ENCODE data around the gene TUBB2B.
"Not testable (repeated sequence)": the region's sequence is repeated elsewhere in the genome, so short reads cannot be mapped to it uniquely, and the experiment has no call there.

TUBB2B gene

GRCh38 chr6:3258201-3258600 lies 30.7 kb upstream of the TUBB2B start:
- no peak for DNase-seq (ENCODE audit: low read depth, low spot score)

DNA sequence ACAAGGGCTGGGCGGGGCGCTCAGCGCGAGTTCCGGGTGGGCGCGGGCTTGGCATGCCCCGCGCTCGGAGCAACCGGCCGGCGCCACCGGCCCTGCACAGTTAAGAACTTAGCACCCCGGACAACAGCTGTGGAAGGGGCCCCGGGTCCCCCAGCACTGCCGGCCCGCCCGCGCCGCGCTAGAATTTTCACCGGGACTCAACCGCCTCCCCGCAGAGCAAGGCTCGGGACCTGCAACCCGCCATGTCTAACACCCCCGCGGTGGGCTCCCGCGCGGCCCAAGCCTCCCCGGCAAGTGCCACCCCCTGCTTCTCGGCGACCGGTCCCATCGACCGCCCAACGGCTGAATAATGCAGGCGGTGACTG lies 26.1 kb upstream of the TUBB2B start:
- no peak for DNase-seq (ENCODE audit: low read depth, low spot score)

DNA sequence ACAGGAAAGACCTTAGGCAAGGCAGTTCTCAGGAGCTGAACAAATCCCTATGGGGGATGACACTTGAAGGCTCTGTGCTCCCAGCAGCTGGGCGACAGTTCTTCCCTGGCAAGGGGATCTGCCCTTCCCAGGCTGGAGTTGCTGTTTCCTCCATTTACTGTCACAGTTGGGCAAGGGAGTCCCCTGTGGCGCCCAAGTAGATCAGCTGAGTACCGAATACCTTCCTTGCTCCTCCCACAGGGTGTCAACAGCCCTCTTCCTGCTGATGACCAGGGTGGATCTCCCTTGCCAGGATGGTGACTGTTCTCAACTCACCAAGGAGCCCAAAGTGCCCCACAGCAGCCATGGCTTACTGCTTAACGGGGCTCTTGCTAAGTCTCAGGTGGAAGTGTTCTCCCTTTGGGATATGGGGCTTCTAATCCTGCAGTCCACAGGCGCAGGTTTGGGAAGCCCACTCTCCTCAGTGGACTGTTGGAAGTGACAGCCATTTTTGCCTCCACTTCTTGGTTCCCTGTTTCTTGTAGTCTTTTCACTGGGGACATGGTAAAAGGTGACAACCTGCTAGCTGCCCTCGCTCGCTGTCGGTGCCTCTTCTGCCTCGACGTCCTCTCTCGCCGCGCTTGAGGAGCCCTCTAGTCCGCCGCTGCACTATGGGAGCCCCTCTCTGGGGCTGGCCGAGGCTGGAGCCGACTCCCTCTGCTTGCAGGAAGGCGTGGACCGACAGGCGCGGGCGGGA lies 25.6 kb upstream of the TUBB2B start:
- DNase-seq (ENCODE audit: low read depth, low spot score) = no peak

GRCh38 chr6:3252369-3252768 lies 24.9 kb upstream of the TUBB2B start:
- no peak for DNase-seq (ENCODE audit: low read depth, low spot score)

- no peak for DNase-seq (ENCODE audit: low read depth, low spot score)
Observed at GRCh38 chr6:3251462-3252314, 24.2 kb upstream of the TUBB2B start.

- DNase-seq (ENCODE audit: low read depth, low spot score) = no peak
Observed at GRCh38 chr6:3250231-3250675, 22.8 kb upstream of the TUBB2B start.

DNA sequence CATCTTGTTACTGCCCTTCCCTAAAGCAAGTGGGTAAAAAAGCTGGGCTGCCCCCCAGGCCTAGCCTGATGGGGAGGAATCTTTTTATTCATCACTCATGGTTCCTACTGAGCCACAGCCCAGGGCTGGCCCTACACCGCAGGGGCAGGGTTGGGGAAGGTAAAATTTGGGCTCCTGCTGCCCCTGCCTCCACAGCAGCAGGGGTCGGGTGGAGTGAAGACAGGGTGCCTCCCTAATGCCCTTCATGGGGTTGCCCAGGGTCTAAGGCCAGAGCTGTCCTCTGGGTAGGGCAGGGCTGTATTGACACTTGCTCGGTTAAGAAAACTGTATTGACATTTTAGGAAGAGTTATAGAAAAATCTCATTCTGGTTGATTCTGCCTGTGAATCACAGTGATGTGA lies 22.4 kb upstream of the TUBB2B start:
- no peak for DNase-seq (ENCODE audit: low read depth, low spot score)

DNA sequence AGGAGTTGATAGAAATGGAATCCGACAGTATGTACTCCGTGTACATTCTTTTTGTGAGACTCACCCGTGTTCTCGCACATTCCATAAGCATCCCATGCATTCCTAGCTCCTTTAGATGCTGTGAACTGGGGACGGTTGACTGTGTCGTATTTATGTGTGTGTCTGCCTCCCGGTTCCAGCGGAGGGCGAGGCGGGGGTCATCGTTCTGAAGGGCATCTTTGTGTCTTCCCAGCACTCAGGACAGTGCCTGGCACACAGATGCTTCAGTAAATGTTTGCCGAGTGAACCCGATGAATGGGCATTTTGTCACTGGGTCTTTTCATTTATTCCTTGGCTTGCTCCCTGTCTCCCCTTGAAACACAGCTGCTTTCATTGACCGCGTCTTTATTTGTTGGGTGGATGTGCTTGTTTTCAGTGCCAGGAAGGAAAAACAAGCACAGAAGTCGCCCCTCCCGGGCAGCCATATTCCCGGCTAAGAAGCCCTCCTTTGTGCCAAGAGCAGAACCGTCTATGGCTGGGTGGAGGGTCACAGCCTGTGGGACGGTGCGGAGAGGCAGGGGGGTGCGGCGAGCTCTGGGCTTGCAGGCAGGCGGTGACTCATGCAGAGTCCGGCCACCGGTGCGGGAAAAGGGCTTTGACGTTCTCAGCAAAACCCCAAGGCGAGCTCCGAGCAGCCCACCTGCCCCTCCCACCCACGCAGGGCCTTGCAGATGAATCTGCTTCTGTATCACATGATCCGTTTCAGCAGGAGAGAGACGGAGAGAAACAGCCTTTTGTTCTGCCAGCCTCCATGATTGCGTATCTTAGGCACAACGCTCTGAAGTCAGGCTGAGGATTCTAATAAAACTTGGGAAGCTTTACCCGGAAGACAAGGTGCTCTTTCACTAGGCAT lies 20.0 kb upstream of the TUBB2B start:
- DNase-seq (ENCODE audit: low read depth, low spot score) = no peak

- no peak for DNase-seq (ENCODE audit: low read depth, low spot score)
Observed at GRCh38 chr6:3245216-3245615, 17.8 kb upstream of the TUBB2B start.

DNA sequence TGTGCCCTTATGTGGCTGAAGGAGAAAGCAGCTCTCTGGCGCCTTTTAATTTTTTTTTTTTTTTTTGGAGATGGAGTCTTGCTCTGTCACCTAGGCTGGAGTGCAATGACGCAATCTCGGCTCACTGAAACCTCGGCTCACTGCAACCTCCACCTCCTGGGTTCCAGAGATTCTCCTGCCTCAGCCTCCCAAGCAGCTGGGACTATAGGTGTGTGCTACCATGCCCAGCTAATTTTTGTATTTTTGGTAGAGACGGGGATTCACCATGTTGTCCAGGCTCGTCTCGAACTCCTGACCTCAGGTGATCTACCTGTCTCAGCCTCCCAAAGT lies 17.3 kb upstream of the TUBB2B start:
- not testable (repeated sequence) for DNase-seq (ENCODE audit: low read depth, low spot score)

DNA sequence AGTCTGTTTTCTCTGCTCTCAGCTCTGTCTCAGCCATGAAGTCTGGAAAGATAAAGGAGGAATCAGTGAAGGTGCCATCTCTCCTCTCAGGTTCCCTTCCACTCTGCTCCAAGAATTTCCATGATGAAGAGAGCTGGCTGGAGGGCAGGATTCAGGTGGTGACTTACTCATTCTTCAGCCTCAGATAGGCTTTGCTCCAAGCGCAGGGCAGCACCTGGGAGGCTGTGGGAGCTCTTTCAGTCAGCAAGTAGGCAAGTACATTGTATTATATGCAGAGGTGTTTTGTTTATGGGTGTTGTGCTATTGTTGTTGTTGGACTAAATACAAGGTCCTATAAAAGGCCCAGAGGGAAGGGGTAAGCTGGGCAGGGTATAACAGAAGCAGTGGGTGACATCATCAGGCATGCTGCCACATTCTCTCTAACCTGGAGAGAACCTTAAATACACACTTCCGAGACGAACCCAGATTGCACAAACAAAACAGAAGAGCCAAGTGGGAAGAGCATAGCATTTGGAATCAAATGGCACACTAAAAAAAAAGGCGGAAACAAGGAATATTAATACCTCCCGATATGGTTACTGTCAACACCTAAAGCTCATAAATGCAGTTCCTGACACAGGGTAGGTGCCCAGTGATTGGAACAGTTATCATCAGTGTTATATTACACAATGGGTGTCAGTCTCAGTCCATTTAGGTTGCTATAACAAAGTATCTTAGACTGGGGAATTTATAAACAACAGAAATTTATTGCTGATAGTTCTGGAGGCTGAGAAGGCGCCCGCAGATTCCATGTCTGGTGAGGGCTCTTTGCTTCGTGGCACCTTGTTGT lies 16.8 kb upstream of the TUBB2B start:
- DNase-seq (ENCODE audit: low read depth, low spot score) = no peak

DNA sequence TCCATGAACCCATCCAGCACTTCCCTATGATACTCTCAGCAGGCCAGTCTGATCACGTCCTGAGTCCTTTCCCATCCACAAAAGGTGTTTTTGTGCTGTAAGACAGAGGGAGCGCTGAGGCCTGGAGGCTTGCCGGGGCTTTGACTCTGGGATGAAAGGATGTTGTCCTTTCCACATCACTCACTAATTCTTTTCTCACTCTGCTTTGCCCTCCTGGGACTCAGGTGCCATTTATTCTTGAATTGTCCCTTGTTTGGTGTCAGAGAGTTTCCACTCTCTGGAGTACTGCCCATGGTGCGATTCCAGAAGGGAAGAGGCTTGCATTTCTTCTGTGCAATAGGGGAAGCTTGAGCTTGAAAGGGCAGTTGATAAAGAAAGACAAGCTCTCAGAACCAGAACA lies 15.3 kb upstream of the TUBB2B start:
- DNase-seq (ENCODE audit: low read depth, low spot score) = no peak

GRCh38 chr6:3241745-3242144 lies 14.3 kb upstream of the TUBB2B start:
- DNase-seq (ENCODE audit: low read depth, low spot score) = not testable (repeated sequence)

DNA sequence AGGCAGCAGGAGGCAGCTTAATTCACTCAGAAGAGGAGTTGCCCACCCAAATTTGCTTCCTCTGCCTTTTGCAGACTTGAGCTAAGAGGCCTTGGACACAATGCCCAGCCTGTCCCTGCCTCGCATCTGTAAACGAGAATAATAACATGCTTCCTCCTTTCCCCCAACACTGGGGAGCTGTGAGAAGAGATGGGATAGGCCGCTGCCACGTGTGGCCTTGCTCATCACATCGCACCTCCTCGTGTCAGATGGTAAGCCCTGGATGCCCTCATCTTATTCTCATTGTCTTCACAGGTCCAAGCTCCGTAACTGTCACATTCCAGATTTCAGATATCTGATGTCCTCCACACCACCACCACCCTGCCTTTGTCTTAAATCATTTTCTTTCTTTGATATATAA lies 13.1 kb upstream of the TUBB2B start:
- no peak for DNase-seq (ENCODE audit: low read depth, low spot score)

DNA sequence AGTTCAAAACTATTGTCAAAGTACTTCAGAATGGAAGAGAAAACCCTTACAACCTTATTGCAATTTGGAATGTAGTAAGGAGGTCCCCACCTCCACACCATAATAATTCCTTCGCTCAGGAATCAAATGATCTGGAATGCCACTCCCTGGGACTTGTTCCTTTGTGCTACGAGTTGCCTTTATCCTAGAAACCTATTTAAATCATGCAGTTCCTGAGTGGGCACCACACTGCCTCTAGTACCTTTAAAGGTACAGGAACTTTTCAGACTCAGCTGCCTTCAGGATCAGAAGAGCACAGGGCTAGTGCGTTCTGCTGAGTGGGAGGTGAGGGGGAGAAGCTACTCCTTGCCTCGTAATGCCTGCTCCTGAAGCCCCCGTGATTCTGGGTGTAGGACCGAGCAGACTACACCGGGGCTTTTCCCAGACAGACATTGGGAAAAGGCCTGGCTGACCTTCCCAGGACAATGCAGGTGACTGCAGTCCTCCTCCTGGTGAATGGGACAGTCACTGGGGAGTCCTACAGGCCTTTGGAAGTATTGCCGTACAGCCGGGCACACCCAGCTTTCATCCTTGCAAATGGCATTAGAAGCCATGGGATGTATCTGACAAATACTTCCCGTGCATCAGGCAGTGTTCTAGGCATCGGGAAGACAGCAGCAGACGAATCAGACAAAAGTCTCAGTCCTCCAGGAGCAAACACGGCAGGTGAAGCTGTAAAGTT lies 11.8 kb upstream of the TUBB2B start:
- DNase-seq (ENCODE audit: low read depth, low spot score) = no peak

DNA sequence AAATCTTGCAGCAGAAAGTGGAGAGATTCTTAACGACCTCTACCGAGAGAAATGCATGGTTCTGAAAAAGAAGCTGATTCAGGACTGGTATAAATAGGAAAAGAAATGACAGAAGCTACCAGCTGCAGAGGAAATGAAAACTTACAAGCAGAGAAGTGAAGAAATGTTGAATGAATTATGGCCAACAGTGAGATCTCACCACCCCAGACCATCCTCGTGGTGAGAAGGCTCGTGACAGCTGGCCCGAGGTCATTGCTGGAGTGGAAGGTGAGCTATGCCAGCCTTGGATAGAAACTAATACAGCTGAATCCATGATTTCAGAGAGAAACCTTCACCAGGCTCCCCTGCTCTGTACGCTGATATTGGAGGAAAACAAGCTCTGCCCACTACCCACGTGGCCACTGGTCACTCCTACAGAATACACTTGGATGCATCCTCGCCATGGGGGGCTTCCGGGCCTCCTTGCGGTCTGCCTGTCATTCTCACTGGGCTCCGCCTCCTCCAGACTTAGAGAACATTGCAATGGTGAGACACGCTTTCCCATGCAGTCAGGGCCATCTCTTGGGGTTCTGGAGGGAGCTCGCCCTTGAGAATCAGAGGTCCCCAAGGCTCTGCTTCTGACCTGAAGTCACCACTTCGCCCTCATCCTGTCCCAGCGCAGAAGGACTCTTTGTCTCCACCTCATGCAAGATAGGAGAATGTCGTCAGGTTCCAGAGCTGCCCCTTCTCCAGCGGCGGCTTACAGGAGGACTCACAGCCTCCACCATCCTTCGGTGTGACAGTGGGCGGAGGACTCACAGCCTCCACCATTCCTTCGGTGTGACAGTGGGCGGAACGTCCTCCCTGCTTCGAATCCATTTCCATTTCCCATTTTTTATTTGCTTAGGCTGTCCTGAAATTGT lies 10.6 kb upstream of the TUBB2B start:
- DNase-seq (ENCODE audit: low read depth, low spot score) = no peak

DNA sequence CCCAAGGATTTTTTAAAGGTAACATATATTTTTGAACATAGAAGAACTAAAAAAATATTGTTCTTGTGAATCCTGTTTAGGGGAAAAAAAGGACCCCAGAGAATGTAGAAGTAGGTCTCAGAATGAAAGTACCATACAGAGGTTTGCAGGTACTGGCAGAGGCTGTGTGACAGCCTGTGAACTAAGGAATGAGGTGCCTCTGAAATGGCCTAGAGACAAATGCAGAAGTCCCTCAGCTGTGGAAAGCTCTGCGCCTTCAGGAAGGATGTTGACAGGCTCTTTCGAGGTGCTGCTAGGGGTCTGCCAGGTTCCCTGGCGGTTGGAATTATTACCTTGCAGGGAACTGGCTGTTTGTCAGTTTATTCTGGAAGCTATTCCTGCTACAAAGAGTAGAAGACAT lies 8.6 kb upstream of the TUBB2B start:
- DNase-seq (ENCODE audit: low read depth, low spot score) = no peak

DNA sequence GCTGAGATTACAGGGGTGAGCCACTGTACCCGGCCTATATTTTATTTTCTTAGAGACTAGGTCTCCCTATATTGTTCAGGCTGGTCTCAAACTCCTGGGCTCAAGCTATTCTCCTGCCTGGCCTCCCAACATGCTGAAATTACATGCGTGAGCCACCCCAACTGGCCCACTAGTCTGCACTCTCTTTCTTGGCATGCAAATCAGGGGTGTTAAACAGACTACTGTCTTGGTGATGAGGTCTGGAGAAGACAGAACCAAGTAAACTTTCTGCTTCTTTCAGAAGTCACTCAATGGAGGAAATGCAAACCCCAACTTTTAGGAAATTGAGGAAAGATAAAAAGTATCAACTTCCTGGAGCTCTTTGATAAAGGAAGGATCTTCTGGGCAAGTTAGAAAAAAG lies 8.0 kb upstream of the TUBB2B start:
- no peak for DNase-seq (ENCODE audit: low read depth, low spot score)

GRCh38 chr6:3233904-3234303 lies 6.5 kb upstream of the TUBB2B start:
- DNase-seq (ENCODE audit: low read depth, low spot score) = no peak

DNA sequence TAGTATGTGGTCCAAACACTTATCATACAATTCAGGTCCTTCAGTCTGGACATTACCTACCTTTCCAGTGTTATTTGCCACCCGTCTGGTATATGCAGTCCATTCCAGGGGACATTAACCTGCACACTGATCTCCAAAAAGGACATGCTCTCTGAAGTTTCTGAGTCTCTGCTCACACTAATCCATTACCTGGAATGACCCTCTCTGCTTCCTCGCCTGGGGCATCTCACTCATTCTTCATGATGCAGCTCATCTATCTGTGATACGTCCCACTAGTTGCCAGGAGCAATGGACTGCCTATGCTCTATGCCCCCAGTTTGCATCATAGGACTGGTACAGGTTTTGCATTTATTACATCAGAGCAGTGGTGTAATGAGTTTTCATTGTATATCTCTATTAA lies 5.9 kb upstream of the TUBB2B start:
- DNase-seq (ENCODE audit: low read depth, low spot score) = no peak
